Endometrial microvascular endothelial cells (primary cell): ENCODE measurements around the gene OR10R2. TPM values are rescaled to one million over a fixed set of nuclear protein-coding genes. Genes with fewer than 3 reads are reported as not detected.

Experiments
- in situ Hi-C: cut with HindIII; loops from 2 replicates; pipeline ENCODE4 v1.10.0; 2017; ENCODE audit warnings: low sequenced_read_pairs, low pct_unique_long_range_greater_than_20kb; ENCODE audit errors: inconsistent ontology term
- total RNA-seq: library from RNA; depleted of rRNA; stranded (reverse); fragments of >200 nt; gene quantifications from one replicate; pipeline ENCODE4 v1.2.3, GENCODE V29; 2015; ENCODE audit errors: inconsistent ontology term

Gene OR10R2
- total RNA-seq, 1 donor from 2014 or later = not detected

DNA sequence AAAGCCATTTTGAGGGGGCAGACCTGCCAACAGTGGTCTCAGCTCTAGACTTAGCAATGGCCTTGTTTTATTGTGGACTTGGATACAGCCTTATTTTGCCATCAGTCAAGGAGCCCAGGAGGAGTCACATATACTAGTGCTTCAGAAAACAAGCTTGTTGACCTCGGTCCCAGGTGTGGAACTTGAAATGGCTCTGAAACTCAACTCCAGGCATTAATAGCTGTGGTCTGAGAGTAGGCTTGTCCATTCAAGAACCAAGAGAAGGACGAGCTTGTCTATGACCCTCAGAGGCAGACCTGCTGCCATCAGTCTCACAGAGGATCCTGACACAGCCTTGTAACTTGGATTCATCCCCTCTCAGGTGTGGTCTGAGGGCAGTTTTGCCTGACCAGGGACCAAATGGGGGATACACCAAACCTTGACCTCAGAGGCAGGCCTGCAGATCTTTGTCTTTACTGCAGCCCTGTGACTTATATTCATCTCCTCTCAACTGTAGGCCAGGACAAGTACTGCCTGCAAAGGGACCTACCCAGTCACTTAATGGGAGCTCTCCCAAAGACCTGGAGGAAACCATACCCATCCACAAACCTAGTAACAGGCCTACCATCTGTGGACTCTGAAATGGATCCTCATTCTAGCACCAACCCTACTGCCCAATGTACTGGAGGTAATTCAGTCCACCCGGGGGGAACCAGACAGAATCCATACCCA is 49.1 kb downstream of the OR10R2 start:
- in situ Hi-C loops = no loop called here

DNA sequence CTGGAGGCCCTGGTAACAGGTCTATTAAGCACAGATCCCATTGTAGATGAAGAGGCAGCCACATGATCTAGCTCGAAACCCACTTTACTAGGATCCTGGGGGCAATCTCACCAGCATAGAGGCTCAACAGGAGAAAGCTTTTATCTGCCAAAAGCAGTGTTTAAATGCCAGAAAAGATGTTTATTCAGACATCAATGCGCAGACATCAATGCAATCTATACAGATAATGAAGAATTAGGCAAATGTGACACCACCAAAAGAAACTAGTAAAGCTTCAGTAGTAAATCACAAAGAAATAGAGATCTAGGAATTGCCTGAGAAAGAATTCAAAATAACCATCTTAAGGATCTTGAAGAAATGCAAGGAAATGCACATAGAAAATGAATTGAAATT is 49.6 kb downstream of the OR10R2 start:
- in situ Hi-C loops = no loop called here

- in situ Hi-C loops = no loop called here
Observed at GRCh38 chr1:158527190-158527815, 55.3 kb downstream of the OR10R2 start.

Other genes with a start within 250 kb of the OR10R2 start
- gene CD1A, start 217.8 kb upstream of the OR10R2 start, total RNA-seq = not detected
- gene CD1C, start 182.3 kb upstream of the OR10R2 start, total RNA-seq = not detected
- not detected for gene CD1B, start 140.7 kb upstream of the OR10R2 start, total RNA-seq
- gene CD1E, start 118.3 kb upstream of the OR10R2 start, total RNA-seq = not detected
- gene OR10T2, start 72.8 kb upstream of the OR10R2 start, total RNA-seq = not detected
- gene OR10K2, start 46.0 kb upstream of the OR10R2 start, total RNA-seq = not detected
- not detected for gene OR10K1, start 10.4 kb upstream of the OR10R2 start, total RNA-seq
- not detected for gene OR6Y1, start 82.2 kb downstream of the OR10R2 start, total RNA-seq
- not detected for gene OR6P1, start 98.4 kb downstream of the OR10R2 start, total RNA-seq
- not detected for gene OR10X1, start 107.7 kb downstream of the OR10R2 start, total RNA-seq
- gene OR10Z1, start 133.0 kb downstream of the OR10R2 start, total RNA-seq = not detected
- gene SPTA1, start 214.5 kb downstream of the OR10R2 start, total RNA-seq = not detected
- not detected for gene OR6K2, start 228.4 kb downstream of the OR10R2 start, total RNA-seq
- gene OR6K3, start 248.5 kb downstream of the OR10R2 start, total RNA-seq = not detected